CD4-positive, alpha-beta T cell (primary cell): ENCODE results near the gene GLMP. TPM values are rescaled to one million over a fixed set of nuclear protein-coding genes. Genes with fewer than 3 reads are reported as not detected.

Source experiments
- ATAC-seq: fragments of 200-7000 bp; cut with Tn5 transposase; one replicate; pipeline ENCODE4 v1.10.0; 2022; ENCODE audit warnings: mild to moderate bottlenecking; ENCODE audit not compliant: poor library complexity
- CTCF ChIA-PET: fragments of 350-600 bp; sonication (Branson Sonifier 250); formaldehyde crosslinking; loops from one replicate; lab custom pipeline; 2021; ENCODE audit warnings: antibody characterized with exemption, inconsistent platforms; lab: Charles Lee
- POLR2A ChIA-PET: fragments of 350-600 bp; sonication (Branson Sonifier 250); formaldehyde crosslinking; loops from one replicate; lab custom pipeline; 2021; ENCODE audit warnings: antibody characterized with exemption, inconsistent platforms; lab: Charles Lee
- DNase-seq, 14 experiments: peaks; one replicate each; pipeline ENCODE4 v3.0.0-alpha.2; 2013 to 2020; ENCODE audit warnings: mixed read lengths in 2 of 14
- H3K27ac ChIP-seq, 2 donors: one replicate each; pipeline versions ENCODE4 v1.5.1 to v1.7.0; 2013; ENCODE audit warnings: low read length in 2 of 2, low read depth in 1 of 2, mild to moderate bottlenecking in 1 of 2
- H3K27me3 ChIP-seq, 2 experiments: 1 replicate in 1 of 2; 2 replicates in 1 of 2; pipeline versions ENCODE4 v1.6.1 to v1.7.0; 2013; ENCODE audit warnings: low read length in 2 of 2, control low read depth in 1 of 2, mild to moderate bottlenecking in 1 of 2, moderate library complexity in 1 of 2; ENCODE audit not compliant: insufficient read depth in 2 of 2, control insufficient read depth in 1 of 2
- H3K36me3 ChIP-seq: one replicate; pipeline ENCODE4 v1.6.1; 2013; ENCODE audit warnings: low read length, control low read depth; ENCODE audit not compliant: insufficient read depth
- H3K4me1 ChIP-seq: one replicate; pipeline ENCODE4 v1.6.1; 2013; ENCODE audit warnings: low read length, control low read depth; ENCODE audit not compliant: insufficient read depth
- H3K4me3 ChIP-seq: one replicate; pipeline ENCODE4 v1.5.1; 2013; ENCODE audit warnings: mild to moderate bottlenecking, low read length, moderate library complexity
- H3K9me3 ChIP-seq, 2 experiments: 1 replicate in 1 of 2; 2 replicates in 1 of 2; pipeline versions ENCODE4 v1.6.1 to v1.7.0; 2013; ENCODE audit warnings: low read length in 2 of 2, mild to moderate bottlenecking in 2 of 2, control low read depth in 1 of 2, moderate library complexity in 1 of 2; ENCODE audit not compliant: control insufficient read depth in 1 of 2, insufficient read depth in 1 of 2
- H3K27ac Mint-ChIP-seq: one replicate; pipeline ENCODE4 v1.8.0; 2020; ENCODE audit warnings: mixed read lengths
- H3K27me3 Mint-ChIP-seq: one replicate; pipeline ENCODE4 v1.8.0; 2021; ENCODE audit warnings: mixed read lengths
- H3K36me3 Mint-ChIP-seq: one replicate; pipeline ENCODE4 v1.8.0; 2021; ENCODE audit warnings: low read depth, mixed read lengths
- H3K4me1 Mint-ChIP-seq: one replicate; pipeline ENCODE4 v1.8.0; 2021; ENCODE audit warnings: low read depth, mixed read lengths
- H3K4me3 Mint-ChIP-seq: one replicate; pipeline ENCODE4 v1.8.0; 2020; ENCODE audit warnings: mild to moderate bottlenecking, mixed read lengths
- H3K9me3 Mint-ChIP-seq: one replicate; pipeline ENCODE4 v1.8.0; 2020; ENCODE audit warnings: mixed read lengths
- CTCF ChIP-seq: fragments of 200-600 bp; IDR thresholded peaks from one replicate; pipeline ENCODE4 v1.8.0; 2022; ENCODE audit warnings: antibody characterized with exemption, mild to moderate bottlenecking
- intact Hi-C, 2 experiments: fragments of 100-400 bp; cut with DNase I in 1 of 2; cut with micrococcal nuclease in 1 of 2; formaldehyde crosslinking; loops; one replicate each; pipeline versions ENCODE4 v1.15.1 to v1.9.0; 2023 to 2025; cut with DNase I, micrococcal nuclease
- total RNA-seq, 174 experiments: library from RNA in 2 of 174; stranded (reverse) in 2 of 174; gene quantifications; one replicate each; pipeline ENCODE4 v1.2.3 and lab custom pipeline; 2021 to 2026

GLMP gene
- total RNA-seq, 2 experiments from 2014 or later, result 12.3 to 16.1 TPM

GRCh38 chr1:156320560-156320959 lies 25.1 kb upstream of the GLMP start:
- TF ChIP-seq CTCF, result no peak
- Histone ChIP-seq H3K27me3 (no peaks in the 10 kb centered on the region), H3K9me3 (no peaks in the 10 kb centered on the region), H3K4me3 (no peak overlapping the region), H3K4me1 (no peaks in the 10 kb centered on the region), H3K36me3 (peaks cover 84% of the 10 kb centered on the region), H3K27ac (no peak overlapping the region)
- ATAC-seq (no peak), DNase-seq (no peak)
- Mint-ChIP-seq H3K27ac (no peak overlapping the region), H3K9me3 (no peaks in the 10 kb centered on the region), H3K36me3 (peaks cover 90% of the 10 kb centered on the region), H3K27me3 (no peaks in the 10 kb centered on the region), H3K4me3 (no peak overlapping the region), H3K4me1 (no peaks in the 10 kb centered on the region)
- POLR2A ChIA-PET, result interaction anchor here (0.6 kb wide), 1 partner anchor 38 kb away, joined by 3 read pairs; the partner anchor contains the start of gene SMG5
- intact Hi-C loops, result no loop called here
- CTCF ChIA-PET, result interaction anchor here (0.6 kb wide), 1 partner anchor 21 kb away, joined by 3 read pairs; no protein-coding TSS in a partner anchor

- H3K4me1 Mint-ChIP-seq, result no peaks in the 10 kb centered on the region
- H3K36me3 Mint-ChIP-seq, result peaks cover 89% of the 10 kb centered on the region
- H3K4me1 ChIP-seq, result no peaks in the 10 kb centered on the region
- no peak overlapping the region for H3K4me3 ChIP-seq
- H3K36me3 ChIP-seq, result peaks cover 85% of the 10 kb centered on the region
- ATAC-seq, result no peak
- H3K4me3 Mint-ChIP-seq, result no peak overlapping the region
- no peaks in the 10 kb centered on the region for H3K27me3 Mint-ChIP-seq
- no peaks in the 10 kb centered on the region for H3K27me3 ChIP-seq
- intact Hi-C loops, result loop anchor here (1.0 to 5.0 kb wide), 3 partner anchors 173 to 227 kb away; no protein-coding TSS in a partner anchor
- no peaks in the 10 kb centered on the region for H3K9me3 ChIP-seq
- CTCF ChIA-PET, result interaction anchor here (1.0 to 1.1 kb wide), 2 partner anchors 14 to 95 kb away, joined by 3 read pairs; no protein-coding TSS in a partner anchor
- TF ChIP-seq CTCF, result peak; percentile 56
- H3K27ac Mint-ChIP-seq, result no peak overlapping the region
- H3K9me3 Mint-ChIP-seq, result no peaks in the 10 kb centered on the region
- H3K27ac ChIP-seq, result no peak overlapping the region
- DNase-seq, result peak in 4 of 14 experiments; percentile 25 to 52 (median 39)
- POLR2A ChIA-PET, result interaction anchor here (1.1 kb wide), 1 partner anchor 37 kb away, joined by 3 read pairs; the partner anchor contains the start of gene SMG5
Observed at GRCh38 chr1:156319664-156320063, 24.2 kb upstream of the GLMP start.

GRCh38 chr1:156316909-156317308 lies 21.4 kb upstream of the GLMP start:
- Histone ChIP-seq H3K9me3 (no peaks in the 10 kb centered on the region), H3K27ac (no peak overlapping the region), H3K4me3 (no peak overlapping the region), H3K27me3 (no peaks in the 10 kb centered on the region), H3K4me1 (no peaks in the 10 kb centered on the region), H3K36me3 (peaks cover 88% of the 10 kb centered on the region)
- no peak for TF ChIP-seq CTCF
- Mint-ChIP-seq H3K27me3 (no peaks in the 10 kb centered on the region), H3K27ac (no peak overlapping the region), H3K36me3 (peaks cover 95% of the 10 kb centered on the region), H3K4me3 (no peak overlapping the region), H3K9me3 (no peaks in the 10 kb centered on the region), H3K4me1 (no peaks in the 10 kb centered on the region)
- no peak for DNase-seq
- ChIA-PET CTCF (no interaction called here), POLR2A (no interaction called here)
- intact Hi-C loops, result loop anchor here in 1 of 2 experiments (5.0 kb wide), 2 partner anchors 175 to 225 kb away; no protein-coding TSS in a partner anchor
- ATAC-seq, result no peak
